Left lung (tissue), 10 donors: ENCODE data around the gene DNASE2B. TPM values are rescaled to one million over a fixed set of nuclear protein-coding genes. Genes with fewer than 3 reads are reported as not detected.

Source experiments
- ATAC-seq: fragments of 200-7000 bp; cut with Tn5 transposase; one replicate; pipeline ENCODE4 v1.9.1; 2020; ENCODE audit warnings: moderate library complexity
- DNase-seq, 4 donors: peaks; one replicate each; pipeline ENCODE4 v3.0.0-alpha.2; 2013 to 2020
- H3K27ac ChIP-seq, 2 donors: fragments of 200-600 bp; sonication (generic) in 1 of 2; one replicate each; pipeline versions ENCODE4 v1.5.0 to v1.8.0; 2020 to 2021
- H3K27me3 ChIP-seq, 2 donors: fragments of 200-600 bp; sonication (generic) in 1 of 2; one replicate each; pipeline versions ENCODE4 v1.5.0 to v1.8.0; 2020 to 2021
- H3K36me3 ChIP-seq, 2 donors: fragments of 200-600 bp; sonication (generic) in 1 of 2; one replicate each; pipeline versions ENCODE4 v1.5.0 to v1.8.0; 2020 to 2021
- H3K4me1 ChIP-seq, 2 donors: fragments of 200-600 bp; one replicate each; pipeline ENCODE4 v1.8.0; 2021
- H3K4me3 ChIP-seq, 2 donors: fragments of 200-600 bp; sonication (generic) in 1 of 2; one replicate each; pipeline versions ENCODE4 v1.5.0 to v1.8.0; 2020 to 2021; ENCODE audit warnings: mild to moderate bottlenecking in 1 of 2
- H3K9me3 ChIP-seq, 2 donors: fragments of 200-600 bp; sonication (generic) in 1 of 2; one replicate each; pipeline versions ENCODE4 v1.5.0 to v1.8.0; 2020 to 2021
- intact Hi-C, 2 donors: fragments of 100-400 bp; cut with DNase I; formaldehyde crosslinking; loops; one replicate each; pipeline versions ENCODE4 v1.11.2 to v1.14.2; 2022
- polyA plus RNA-seq, 6 donors: library from polyadenylated mRNA; unstranded; fragments of 120-200 nt; gene quantifications; one replicate each; pipeline ENCODE4 v1.2.1, GENCODE V29; 2013; ENCODE audit not compliant: insufficient read length in 6 of 6
- total RNA-seq, 2 donors: library from RNA; stranded (reverse); fragmentation: NEBNext Ultra II Directional; extraction: Animal tissue kit (Norgen Biotek cat#: 25700); gene quantifications; one replicate each; pipeline ENCODE4 v1.2.1, GENCODE V29; 2021
- TF ChIP-seq, protein P1 (sequence below), 2 donors: fragments of 200-600 bp; sonication (generic) in 1 of 2; IDR thresholded peaks; one replicate each; pipeline versions ENCODE4 v1.5.0 to v1.8.0; 2021; ENCODE audit warnings: antibody characterized with exemption in 2 of 2
- donor health status: DM: no; HTN: yes; CAD: no.
- donor health status: DM: no; HTN: no; CAD: no.

Gene DNASE2B
- total and polyA plus RNA-seq, 8 donors: 0.11 to 2.7 (median 0.35) TPM; not detected in 3

DNA sequence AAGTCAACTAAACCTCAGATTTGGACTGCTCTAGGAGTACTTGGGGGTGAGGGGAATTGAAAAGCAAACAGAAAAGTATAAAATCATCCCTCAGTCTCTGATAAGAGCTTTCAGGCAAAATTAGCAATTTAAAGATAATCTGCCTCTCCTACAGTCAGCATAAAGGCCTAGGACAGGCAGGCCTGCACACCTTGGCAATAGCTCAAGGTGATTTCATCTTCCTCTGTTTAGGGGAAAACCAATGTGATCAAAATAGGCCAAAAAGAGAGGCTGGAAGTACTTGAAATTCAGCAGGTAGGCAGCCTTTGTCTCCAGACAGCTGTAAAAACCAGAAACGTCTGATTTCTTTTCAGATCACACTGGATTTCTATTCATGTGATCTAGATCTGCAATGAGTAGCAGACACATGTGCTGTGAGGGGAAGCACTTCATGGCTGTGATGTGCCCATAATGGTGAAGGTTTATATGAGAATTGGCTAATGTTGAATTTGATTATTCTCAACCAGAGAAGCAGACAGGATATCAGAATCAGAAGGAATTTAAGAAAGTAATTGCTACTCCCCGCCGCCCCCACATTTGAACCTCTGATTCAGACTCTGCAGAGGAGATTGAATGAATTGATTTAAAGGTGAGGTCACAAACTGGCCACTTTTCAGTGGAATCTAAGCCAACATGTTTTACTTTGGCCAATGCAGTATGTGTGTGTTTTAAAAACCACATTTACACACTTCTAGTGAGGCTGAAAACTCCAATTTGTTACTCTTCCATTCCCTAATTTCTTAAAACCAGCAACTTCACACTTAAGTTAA lies 45.8 kb upstream of the DNASE2B start:
- Histone ChIP-seq H3K27me3 (no peaks in the 10 kb centered on the region), H3K9me3 (no peaks in the 10 kb centered on the region), H3K27ac (no peak overlapping the region), H3K4me1 (peaks cover 0 to 3% of the 10 kb centered on the region in 2 donors), H3K36me3 (no peaks in the 10 kb centered on the region), H3K4me3 (no peak overlapping the region)
- DNase-seq: no peak
- TF ChIP-seq, protein P1, sequence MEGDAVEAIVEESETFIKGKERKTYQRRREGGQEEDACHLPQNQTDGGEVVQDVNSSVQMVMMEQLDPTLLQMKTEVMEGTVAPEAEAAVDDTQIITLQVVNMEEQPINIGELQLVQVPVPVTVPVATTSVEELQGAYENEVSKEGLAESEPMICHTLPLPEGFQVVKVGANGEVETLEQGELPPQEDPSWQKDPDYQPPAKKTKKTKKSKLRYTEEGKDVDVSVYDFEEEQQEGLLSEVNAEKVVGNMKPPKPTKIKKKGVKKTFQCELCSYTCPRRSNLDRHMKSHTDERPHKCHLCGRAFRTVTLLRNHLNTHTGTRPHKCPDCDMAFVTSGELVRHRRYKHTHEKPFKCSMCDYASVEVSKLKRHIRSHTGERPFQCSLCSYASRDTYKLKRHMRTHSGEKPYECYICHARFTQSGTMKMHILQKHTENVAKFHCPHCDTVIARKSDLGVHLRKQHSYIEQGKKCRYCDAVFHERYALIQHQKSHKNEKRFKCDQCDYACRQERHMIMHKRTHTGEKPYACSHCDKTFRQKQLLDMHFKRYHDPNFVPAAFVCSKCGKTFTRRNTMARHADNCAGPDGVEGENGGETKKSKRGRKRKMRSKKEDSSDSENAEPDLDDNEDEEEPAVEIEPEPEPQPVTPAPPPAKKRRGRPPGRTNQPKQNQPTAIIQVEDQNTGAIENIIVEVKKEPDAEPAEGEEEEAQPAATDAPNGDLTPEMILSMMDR (IDR thresholded peaks at IDR 0.05): no peak
- no peak for ATAC-seq
- intact Hi-C loops: no loop called here

DNA sequence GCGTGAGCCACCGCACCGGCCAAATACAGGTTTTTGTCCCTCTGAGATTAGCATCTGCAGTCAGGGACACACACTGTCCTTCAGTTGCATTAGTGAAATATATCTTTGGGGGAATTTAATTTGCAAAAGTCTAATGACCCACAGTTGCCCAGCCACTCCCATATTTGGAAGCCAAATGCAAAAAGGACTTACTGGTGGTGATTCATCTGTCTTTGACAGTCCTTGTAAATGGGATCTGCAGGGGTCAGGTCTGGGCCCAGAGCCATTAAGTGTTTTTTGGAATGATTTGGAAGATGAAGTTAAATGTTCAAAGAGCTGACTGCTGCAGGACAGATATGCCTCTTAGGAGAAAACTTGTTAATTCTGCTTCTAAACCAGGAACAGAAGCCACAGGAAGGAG lies 44.6 kb upstream of the DNASE2B start:
- no peak for ATAC-seq

DNA sequence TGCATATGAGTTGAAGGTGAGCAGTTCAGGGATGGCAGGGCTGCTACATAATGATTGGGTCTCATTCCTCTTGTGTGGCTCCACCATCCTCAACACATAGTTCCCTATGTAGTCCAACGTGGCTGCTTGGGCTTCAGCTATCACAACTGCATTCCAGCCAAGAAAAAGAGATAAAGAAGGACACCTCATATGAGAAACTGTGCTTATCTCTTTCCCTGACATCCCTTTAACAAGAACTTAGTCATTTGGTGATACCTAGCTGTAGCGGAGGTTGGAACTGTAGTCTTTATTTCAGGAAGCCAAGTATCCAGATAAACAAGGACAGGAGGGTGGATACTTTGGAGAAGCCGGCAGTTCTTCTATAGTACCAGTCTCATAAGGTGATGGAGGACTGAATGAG lies 42.7 kb upstream of the DNASE2B start:
- TF ChIP-seq, protein P1 (IDR thresholded peaks at IDR 0.05): no peak
- ATAC-seq (no peak), DNase-seq (no peak)
- Histone ChIP-seq H3K27ac (no peak overlapping the region), H3K4me1 (no peaks in the 10 kb centered on the region), H3K27me3 (no peaks in the 10 kb centered on the region), H3K36me3 (no peaks in the 10 kb centered on the region), H3K9me3 (no peaks in the 10 kb centered on the region), H3K4me3 (no peak overlapping the region)
- intact Hi-C loops: no loop called here

More for the DNA sequence above, 44.6 kb upstream of the DNASE2B start:
- TF ChIP-seq, protein P1 (IDR thresholded peaks at IDR 0.05): no peak
- H3K9me3 ChIP-seq: no peaks in the 10 kb centered on the region
- no peak overlapping the region for H3K27ac ChIP-seq
- no peak for DNase-seq
- H3K4me3 ChIP-seq: no peak overlapping the region
- no peaks in the 10 kb centered on the region for H3K27me3 ChIP-seq
- H3K36me3 ChIP-seq: no peaks in the 10 kb centered on the region
- intact Hi-C loops: no loop called here
- H3K4me1 ChIP-seq: no peaks in the 10 kb centered on the region

DNA sequence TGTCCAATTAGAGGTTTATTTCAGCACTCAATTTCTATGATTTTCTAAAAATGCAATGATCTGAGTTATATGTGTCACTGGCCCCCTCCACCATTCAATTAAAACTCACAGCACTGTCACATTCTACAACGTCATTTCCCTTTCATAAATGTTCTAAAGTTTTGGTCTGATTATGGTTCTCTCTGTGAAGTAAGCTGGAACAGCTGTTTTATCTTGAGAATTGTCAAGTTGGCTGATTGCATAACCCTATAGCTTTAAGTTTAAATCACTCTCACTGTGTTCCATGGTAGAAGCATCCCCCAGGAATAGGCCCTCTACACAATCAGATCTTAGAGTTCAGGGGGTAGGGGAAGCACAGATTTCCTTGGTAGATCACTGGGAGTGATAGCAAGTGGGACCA lies 41.4 kb upstream of the DNASE2B start:
- Histone ChIP-seq H3K27me3 (no peaks in the 10 kb centered on the region), H3K27ac (no peak overlapping the region), H3K36me3 (no peaks in the 10 kb centered on the region), H3K9me3 (no peaks in the 10 kb centered on the region), H3K4me3 (no peak overlapping the region), H3K4me1 (no peaks in the 10 kb centered on the region)
- ATAC-seq (no peak), DNase-seq (no peak)
- intact Hi-C loops: no loop called here
- TF ChIP-seq, protein P1 (IDR thresholded peaks at IDR 0.05): no peak

DNA sequence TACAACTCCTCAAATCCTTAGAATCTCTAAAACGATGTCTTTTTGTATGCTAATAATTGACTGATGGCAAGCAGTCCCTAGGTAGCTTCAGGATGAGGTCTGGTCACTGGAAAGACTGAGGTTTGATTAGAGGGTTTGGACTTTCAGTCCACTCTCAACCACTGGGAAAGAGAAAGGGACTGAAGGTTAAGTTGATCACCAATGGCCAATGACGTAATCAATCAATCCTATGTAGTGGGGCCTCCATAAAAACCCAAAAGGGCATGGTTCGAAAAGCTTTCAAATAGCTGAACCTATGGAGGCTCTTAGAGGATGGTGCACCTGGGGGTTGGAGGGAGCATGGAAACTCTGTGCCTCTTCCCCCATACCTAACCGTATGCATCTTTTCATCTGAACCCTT lies 39.6 kb upstream of the DNASE2B start:
- H3K27me3 ChIP-seq: no peaks in the 10 kb centered on the region
- H3K4me1 ChIP-seq: no peaks in the 10 kb centered on the region
- intact Hi-C loops: no loop called here
- no peaks in the 10 kb centered on the region for H3K9me3 ChIP-seq
- no peak overlapping the region for H3K4me3 ChIP-seq
- no peaks in the 10 kb centered on the region for H3K36me3 ChIP-seq
- H3K27ac ChIP-seq: no peak overlapping the region
- DNase-seq (no peak), ATAC-seq (no peak)
- TF ChIP-seq, protein P1 (IDR thresholded peaks at IDR 0.05): no peak
